Measurements from ENCODE around the gene DPP10. TPM values are rescaled to one million over a fixed set of nuclear protein-coding genes. Genes with fewer than 3 reads are reported as not detected.

The DPP10 gene
- total and polyA plus RNA-seq, 4 donors = 0.08 to 5.0 (median 0.27) TPM

DNA sequence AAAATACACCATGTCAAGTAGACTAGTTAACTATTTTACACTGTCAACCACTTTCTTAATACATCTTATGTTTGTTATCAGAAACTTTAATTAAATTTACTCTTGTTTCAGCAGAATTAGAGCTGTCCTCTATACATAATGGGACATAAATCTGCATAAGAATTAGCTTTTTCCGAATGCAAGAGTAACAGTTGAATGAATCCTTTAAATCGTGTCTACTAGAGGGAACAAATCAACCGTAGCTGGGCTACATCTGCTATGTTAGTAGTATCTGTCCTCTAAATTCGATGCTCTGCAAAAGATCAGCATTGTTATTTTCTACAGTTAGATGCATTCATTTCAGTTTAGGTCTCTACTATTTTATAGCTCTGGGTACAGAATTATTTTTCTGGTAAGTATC lies 1090.6 kb downstream of the DPP10 start:
- H3K9ac ChIP-seq (ENCODE audit: insufficient read depth in 1 of 2, low read length in 2 of 2) = no peak overlapping the region
- no peaks in the 10 kb centered on the region for H3K27me3 ChIP-seq (ENCODE audit: control insufficient read depth in 3 of 3, insufficient read depth in 3 of 3, low read length in 2 of 3)
- DNase-seq (no peak), ATAC-seq (ENCODE audit: insufficient read depth, low FRiP score) (no peak)
- H3K9me3 ChIP-seq (ENCODE audit: control insufficient read depth in 4 of 4, insufficient read depth in 3 of 4, low read length in 3 of 4) = no peaks in the 10 kb centered on the region
- no peaks in the 10 kb centered on the region for H3K4me1 ChIP-seq (ENCODE audit: control insufficient read depth in 5 of 5, insufficient read depth in 5 of 5, low read length in 5 of 5)
- no peak for TF ChIP-seq CTCF (IDR thresholded peaks at IDR 0.05; ENCODE audit: control extremely low read depth, extremely low read depth)
- 82 to 83% methylated on average over 4 of the region's 4 CpGs for WGBS, 2 donors
- H3K4me3 ChIP-seq = no peak overlapping the region
- no peaks in the 10 kb centered on the region for H3K36me3 ChIP-seq (ENCODE audit: control insufficient read depth in 4 of 4, insufficient read depth in 4 of 4, low read length in 4 of 4)
- no peak overlapping the region for H3K27ac ChIP-seq (ENCODE audit: low read depth in 1 of 2, low read length in 1 of 2)

GRCh38 chr2:115541814-115542213 lies 1099.4 kb downstream of the DPP10 start:
- no peak for TF ChIP-seq CTCF (IDR thresholded peaks at IDR 0.05; ENCODE audit: control extremely low read depth, extremely low read depth)
- H3K4me3 ChIP-seq = no peak overlapping the region
- no peak overlapping the region for H3K9ac ChIP-seq (ENCODE audit: insufficient read depth in 1 of 2, low read length in 2 of 2)
- H3K4me1 ChIP-seq (ENCODE audit: control insufficient read depth in 5 of 5, insufficient read depth in 5 of 5, low read length in 5 of 5) = no peaks in the 10 kb centered on the region
- H3K27me3 ChIP-seq (ENCODE audit: control insufficient read depth in 3 of 3, insufficient read depth in 3 of 3, low read length in 2 of 3) = no peaks in the 10 kb centered on the region
- 93 to 94% methylated on average over 4 of the region's 4 CpGs for WGBS, 2 donors
- no peak overlapping the region for H3K27ac ChIP-seq (ENCODE audit: low read depth in 1 of 2, low read length in 1 of 2)
- ATAC-seq (ENCODE audit: insufficient read depth, low FRiP score) (no peak), DNase-seq (no peak)
- H3K36me3 ChIP-seq (ENCODE audit: control insufficient read depth in 4 of 4, insufficient read depth in 4 of 4, low read length in 4 of 4) = no peaks in the 10 kb centered on the region
- no peaks in the 10 kb centered on the region for H3K9me3 ChIP-seq (ENCODE audit: control insufficient read depth in 4 of 4, insufficient read depth in 3 of 4, low read length in 3 of 4)

DNA sequence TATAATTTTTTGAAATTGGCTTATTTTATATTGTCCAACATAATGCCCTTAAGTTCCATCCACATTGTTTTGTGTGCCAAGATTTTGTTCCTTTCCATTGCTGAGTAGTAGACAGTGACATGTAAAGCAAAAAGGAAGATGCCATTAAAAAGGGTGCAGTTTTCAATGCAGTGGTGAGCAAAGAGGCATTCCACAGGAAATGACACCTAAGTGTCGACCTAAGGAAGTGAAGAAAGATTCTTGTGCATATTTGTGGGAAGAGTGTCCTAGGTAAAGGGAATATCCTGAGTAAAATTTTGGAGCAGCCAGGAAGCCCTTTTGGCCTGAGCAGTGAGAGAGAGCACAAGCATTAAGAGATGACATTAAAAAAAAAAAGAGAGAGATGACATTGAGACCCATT lies 1099.9 kb downstream of the DPP10 start:
- no peaks in the 10 kb centered on the region for H3K9me3 ChIP-seq (ENCODE audit: control insufficient read depth in 4 of 4, insufficient read depth in 3 of 4, low read length in 3 of 4)
- no peak overlapping the region for H3K9ac ChIP-seq (ENCODE audit: insufficient read depth in 1 of 2, low read length in 2 of 2)
- H3K4me3 ChIP-seq = no peak overlapping the region
- no peak for DNase-seq
- no peaks in the 10 kb centered on the region for H3K4me1 ChIP-seq (ENCODE audit: control insufficient read depth in 5 of 5, insufficient read depth in 5 of 5, low read length in 5 of 5)
- H3K36me3 ChIP-seq (ENCODE audit: control insufficient read depth in 4 of 4, insufficient read depth in 4 of 4, low read length in 4 of 4) = no peaks in the 10 kb centered on the region
- 26 to 41% methylated on average over 1 of the region's 1 CpG for WGBS, 2 donors
- H3K27me3 ChIP-seq (ENCODE audit: control insufficient read depth in 3 of 3, insufficient read depth in 3 of 3, low read length in 2 of 3) = no peaks in the 10 kb centered on the region
- no peak for TF ChIP-seq CTCF (IDR thresholded peaks at IDR 0.05; ENCODE audit: control extremely low read depth, extremely low read depth)
- no peak overlapping the region for H3K27ac ChIP-seq (ENCODE audit: low read depth in 1 of 2, low read length in 1 of 2)
- no peak for ATAC-seq (ENCODE audit: insufficient read depth, low FRiP score)

GRCh38 chr2:115543024-115543423 lies 1100.6 kb downstream of the DPP10 start:
- Histone ChIP-seq H3K4me3 (no peak overlapping the region), H3K9me3 (ENCODE audit: control insufficient read depth in 4 of 4, insufficient read depth in 3 of 4, low read length in 3 of 4) (no peaks in the 10 kb centered on the region), H3K27ac (ENCODE audit: low read depth in 1 of 2, low read length in 1 of 2) (no peak overlapping the region), H3K9ac (ENCODE audit: insufficient read depth in 1 of 2, low read length in 2 of 2) (no peak overlapping the region), H3K36me3 (ENCODE audit: control insufficient read depth in 4 of 4, insufficient read depth in 4 of 4, low read length in 4 of 4) (no peaks in the 10 kb centered on the region), H3K27me3 (ENCODE audit: control insufficient read depth in 3 of 3, insufficient read depth in 3 of 3, low read length in 2 of 3) (no peaks in the 10 kb centered on the region), H3K4me1 (ENCODE audit: control insufficient read depth in 5 of 5, insufficient read depth in 5 of 5, low read length in 5 of 5) (no peaks in the 10 kb centered on the region)
- 70 to 75% methylated on average over 5 of the region's 5 CpGs for WGBS, 2 donors
- DNase-seq = no peak
- TF ChIP-seq CTCF (IDR thresholded peaks at IDR 0.05; ENCODE audit: control extremely low read depth, extremely low read depth) = no peak
- no peak for ATAC-seq (ENCODE audit: insufficient read depth, low FRiP score)

Data from lung (tissue), 12 donors.